GM12878 (cell line): Measurements from ENCODE around the gene ADGRG2. TPM values are rescaled to one million over a fixed set of nuclear protein-coding genes. Genes with fewer than 3 reads are reported as not detected.

ENCODE experiments used
- CHD1 ChIP-seq: IDR thresholded peaks from 2 replicates; pipeline ENCODE4 v1.6.1; 2012; ENCODE audit warnings: low read depth, low read length, improper control_type of control experiment
- CREM ChIP-seq: IDR thresholded peaks from 2 replicates; pipeline ENCODE4 v1.6.1; 2014; ENCODE audit warnings: antibody characterized with exemption, low read depth
- EZH2 ChIP-seq: IDR thresholded peaks from 2 replicates; pipeline ENCODE4 v1.6.1; 2012; ENCODE audit warnings: low read depth, mild to moderate bottlenecking, control low read depth, inconsistent platforms, low read length, borderline replicate concordance; ENCODE audit not compliant: control insufficient read depth
- FOXK2 ChIP-seq: fragments of 450-650 bp; IDR thresholded peaks from 2 replicates; pipeline ENCODE4 v1.6.1; 2017; ENCODE audit warnings: mild to moderate bottlenecking, moderate library complexity
- IRF4 ChIP-seq: IDR thresholded peaks from 2 replicates; pipeline ENCODE4 v1.6.1; 2011; ENCODE audit warnings: low read depth, low read length
- IRF5 ChIP-seq: fragments of 450-650 bp; IDR thresholded peaks from 2 replicates; pipeline ENCODE4 v1.6.1; 2017; ENCODE audit warnings: borderline replicate concordance
- JUND ChIP-seq: IDR thresholded peaks from 2 replicates; pipeline ENCODE4 v1.6.1; 2012; ENCODE audit warnings: low read depth, mild to moderate bottlenecking, low read length, improper control_type of control experiment, moderate library complexity
- KLF5 ChIP-seq: fragments of 450-650 bp; IDR thresholded peaks from 2 replicates; pipeline ENCODE4 v1.6.1; 2014; ENCODE audit warnings: mild to moderate bottlenecking; ENCODE audit not compliant: partially characterized antibody
- NR2F1 ChIP-seq: fragments of 450-650 bp; conservative IDR thresholded peaks from 2 replicates; pipeline ENCODE4 v1.6.1; 2017; ENCODE audit warnings: mild to moderate bottlenecking
- PML ChIP-seq: IDR thresholded peaks from 2 replicates; pipeline ENCODE4 v1.6.1; 2012; ENCODE audit warnings: low read length, inconsistent platforms
- RUNX3 ChIP-seq: IDR thresholded peaks from 2 replicates; pipeline ENCODE4 v1.6.1; 2012; ENCODE audit warnings: low read length, inconsistent platforms
- SKIL ChIP-seq: fragments of 450-650 bp; IDR thresholded peaks from 2 replicates; pipeline ENCODE4 v1.6.1; 2017; ENCODE audit warnings: mild to moderate bottlenecking, low read depth, inconsistent platforms; ENCODE audit not compliant: poor library complexity, severe bottlenecking
- SMAD5 ChIP-seq: IDR thresholded peaks from 2 replicates; pipeline ENCODE4 v1.6.1; 2016; ENCODE audit warnings: antibody characterized with exemption, low read depth
- SREBF1 ChIP-seq: IDR thresholded peaks from 2 replicates; pipeline ENCODE4 v1.6.1; 2012; ENCODE audit warnings: mild to moderate bottlenecking, low read length
- SRF ChIP-seq, 2 experiments: IDR thresholded peaks; 2 replicates each; pipeline ENCODE4 v1.6.1; 2011; ENCODE audit warnings: low read depth in 2 of 2, low read length in 2 of 2, mild to moderate bottlenecking in 1 of 2, moderate library complexity in 1 of 2
- TCF3 ChIP-seq: IDR thresholded peaks from 2 replicates; pipeline ENCODE4 v1.6.1; 2012; ENCODE audit warnings: low read depth, mild to moderate bottlenecking, low read length, borderline replicate concordance; ENCODE audit not compliant: insufficient read depth
- USF2 ChIP-seq: IDR thresholded peaks from 2 replicates; pipeline ENCODE4 v1.6.1; 2011; ENCODE audit warnings: low read depth, low read length, improper control_type of control experiment, borderline replicate concordance
- ZBTB11 ChIP-seq: fragments of 450-650 bp; formaldehyde crosslinking; IDR thresholded peaks from 2 replicates; pipeline ENCODE4 v1.5.0; 2022; ENCODE audit warnings: mild to moderate bottlenecking, missing genetic modification characterization
- ZBTB4 ChIP-seq: fragments of 450-650 bp; formaldehyde crosslinking; IDR thresholded peaks from 2 replicates; pipeline ENCODE4 v1.4.0; 2022; ENCODE audit warnings: mild to moderate bottlenecking, moderate library complexity
- polyA plus RNA-seq, 11 experiments: library from polyadenylated mRNA; depleted of rRNA in 4 of 11; unstranded in 6 of 11; stranded (reverse) in 5 of 11; fragments of >200 nt; fragmentation: Nextera tagmentation in 4 of 11; fragmentation: Illumina TruSeq in 1 of 11; extraction: Ambion mirVana in 4 of 11; extraction: Trizol in 1 of 11; gene quantifications; 1 replicate in 1 of 11; 2 replicates in 10 of 11; pipeline versions ENCODE4 v1.2.1 to v1.2.3, GENCODE V29; 2011 to 2016; ENCODE audit warnings: inconsistent platforms in 2 of 11, missing spikeins in 2 of 11, low read depth in 1 of 11
- total RNA-seq, 4 experiments: library from RNA; depleted of rRNA in 3 of 4; stranded (reverse); fragments of >200 nt in 3 of 4; fragmentation: Illumina TruSeq in 1 of 4; extraction: Trizol in 1 of 4; gene quantifications; 2 replicates each; pipeline versions ENCODE4 v1.2.1 to v1.2.3, GENCODE V29; 2013 to 2021

ADGRG2 gene
- total and polyA plus RNA-seq, 10 of the 15 experiments (the other 5 are each of a cell fraction or from before 2014, with no cell fraction given), result 0.02 to 0.29 (median 0.05) TPM; not detected in 5

- TF ChIP-seq SKIL (no peak), USF2 (no peak), FOXK2 (peak; percentile 95), KLF5 (peak; percentile 95), SMAD5 (no peak), ZBTB4 (CRISPR knock-in tag) (no peak), CREM (peak; percentile 13; the same call in 1 of the 2 replicates), JUND (peak; percentile 86; the same call in 1 of the 2 replicates), NR2F1 (peak; percentile 66), PML (0 out of 2 replicates have a peak, but pooled peaks have one; percentile 38), CHD1 (peak; percentile 92), RUNX3 (peak; percentile 47), IRF4 (no peak), IRF5 (no peak), ZBTB11 (CRISPR knock-in tag) (peak; percentile 90), SRF (IDR thresholded peaks at IDR 0.05; ENCODE audit: low read depth in 2 of 2, low read length in 2 of 2) (peak in 1 of 2 experiments; percentile 64; a peak in 1 of 4 replicates), EZH2 (no peak), SREBF1 (peak; percentile 57), TCF3 (no peak)
These were observed 137.7 kb downstream of the ADGRG2 start (continued) for GRCh38 chrX:18984381-18985185.
